SHP77 (cell line): ENCODE data around the gene C2orf92.
"Not testable (repeated sequence)": the region's sequence is repeated elsewhere in the genome, so short reads cannot be mapped to it uniquely, and the experiment has no call there.

Source experiments
- DNase-seq, 2 experiments: peaks; one replicate each; lab custom pipeline; 2025; lab: John Stamatoyannopoulos, UW

The C2orf92 gene

GRCh38 chr2:97693476-97693875 is 24.0 kb downstream of the C2orf92 start:
- DNase-seq, result no peak

DNA sequence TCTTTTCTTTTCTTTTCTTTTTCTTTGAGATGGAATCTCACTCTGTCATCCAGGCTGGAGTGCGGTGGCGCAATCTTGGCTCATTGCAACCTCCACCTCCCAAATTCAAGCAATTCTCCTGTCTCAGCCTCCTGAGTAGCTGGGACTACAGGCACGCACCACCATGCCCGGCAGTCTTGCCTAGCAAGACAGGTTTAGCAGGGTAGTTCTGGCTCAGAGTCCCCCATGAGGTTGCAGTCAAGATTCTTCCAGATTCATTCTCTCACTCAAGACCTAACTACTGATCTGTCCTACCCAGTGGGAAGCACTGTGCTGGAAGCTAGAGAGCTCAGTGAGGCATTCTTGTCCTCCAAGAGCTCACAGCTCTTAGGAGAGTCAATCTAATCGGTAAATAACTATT is 26.2 kb downstream of the C2orf92 start:
- no peak for DNase-seq

DNA sequence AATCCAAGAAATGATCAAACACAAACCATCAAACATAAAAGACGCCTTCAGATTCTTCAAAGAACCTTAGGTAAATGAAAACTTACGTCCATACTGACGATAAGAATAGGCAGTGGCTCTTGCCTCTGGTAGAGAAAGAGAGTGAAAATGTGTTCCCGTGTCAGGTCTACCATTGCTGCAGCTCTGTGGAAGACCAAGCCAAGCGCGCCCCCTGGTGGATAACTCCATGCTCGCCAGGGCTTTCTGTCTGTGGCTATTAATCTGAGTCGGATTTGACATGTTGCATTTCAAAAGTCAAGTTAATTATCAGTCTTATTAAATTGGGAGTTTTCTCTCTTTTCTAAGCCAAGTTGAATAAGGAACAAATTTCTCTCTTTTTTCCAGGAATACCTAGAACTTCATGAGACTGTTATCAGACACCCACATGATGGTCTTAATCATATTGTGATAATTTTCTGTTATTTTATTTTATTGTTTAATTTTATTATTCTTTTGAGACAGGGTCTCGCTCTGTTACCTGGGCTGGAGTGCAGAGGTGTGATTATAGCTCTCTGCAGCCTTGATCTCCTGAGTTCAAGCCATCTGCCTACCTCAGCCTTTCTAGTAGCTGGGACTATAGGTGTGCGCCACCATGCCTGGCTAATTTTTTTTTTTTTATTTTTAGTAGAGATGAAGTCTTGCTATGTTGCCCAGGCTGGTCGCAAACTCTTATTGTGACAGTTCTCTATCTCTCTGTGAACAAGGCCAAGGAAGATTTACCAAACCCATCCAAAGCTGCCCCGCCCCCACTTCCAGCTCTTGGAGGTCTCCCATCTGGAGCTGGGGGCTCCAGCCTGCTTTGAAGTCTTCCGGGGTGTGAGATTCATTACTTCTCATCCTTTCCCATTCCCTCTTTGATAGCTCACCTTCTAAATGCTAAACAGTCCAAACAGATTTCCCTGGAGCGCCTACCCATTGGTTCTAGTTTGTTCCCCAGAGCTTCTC is 28.0 kb downstream of the C2orf92 start:
- peak; percentile 46 to 72 for DNase-seq

GRCh38 chr2:97698530-97698929 is 29.0 kb downstream of the C2orf92 start:
- DNase-seq, result no peak

- DNase-seq, result peak; percentile 52 to 64
Measured at GRCh38 chr2:97699765-97700444, 30.4 kb downstream of the C2orf92 start.

GRCh38 chr2:97701186-97701585 is 31.7 kb downstream of the C2orf92 start:
- DNase-seq, result no peak

DNA sequence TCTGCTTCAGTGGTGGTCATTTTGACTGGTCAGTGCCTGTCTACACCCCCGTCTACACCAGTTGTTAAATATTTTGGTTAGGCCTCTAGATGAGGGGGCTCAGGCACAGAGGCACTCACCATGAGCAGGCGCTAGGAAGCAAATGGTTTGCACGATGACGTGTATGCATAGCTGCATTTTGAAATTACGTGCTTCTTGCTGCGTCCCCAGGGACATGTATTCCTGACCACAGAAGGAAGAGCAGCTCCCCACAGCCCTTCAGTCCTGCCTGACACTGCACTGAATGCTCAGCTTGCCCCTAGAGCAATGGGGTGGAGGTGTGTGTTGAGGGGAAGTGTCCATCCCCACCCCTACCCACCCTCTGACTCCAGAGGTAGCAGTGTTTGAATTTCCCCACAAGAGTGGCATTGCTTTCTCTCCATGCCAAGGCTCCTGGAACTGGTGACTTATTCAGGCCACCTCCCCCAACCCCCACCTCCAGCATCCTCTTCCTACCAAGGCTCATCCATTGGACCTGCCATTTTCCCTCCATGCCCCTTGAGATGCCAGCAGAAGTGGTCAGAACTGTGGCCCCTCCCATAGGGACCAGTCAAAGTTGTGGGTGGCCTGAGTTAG is 32.4 kb downstream of the C2orf92 start:
- DNase-seq, result no peak

- no peak for DNase-seq
Measured at GRCh38 chr2:97702731-97703470, 33.4 kb downstream of the C2orf92 start.

GRCh38 chr2:97703741-97704140 is 34.2 kb downstream of the C2orf92 start:
- DNase-seq, result no peak

DNA sequence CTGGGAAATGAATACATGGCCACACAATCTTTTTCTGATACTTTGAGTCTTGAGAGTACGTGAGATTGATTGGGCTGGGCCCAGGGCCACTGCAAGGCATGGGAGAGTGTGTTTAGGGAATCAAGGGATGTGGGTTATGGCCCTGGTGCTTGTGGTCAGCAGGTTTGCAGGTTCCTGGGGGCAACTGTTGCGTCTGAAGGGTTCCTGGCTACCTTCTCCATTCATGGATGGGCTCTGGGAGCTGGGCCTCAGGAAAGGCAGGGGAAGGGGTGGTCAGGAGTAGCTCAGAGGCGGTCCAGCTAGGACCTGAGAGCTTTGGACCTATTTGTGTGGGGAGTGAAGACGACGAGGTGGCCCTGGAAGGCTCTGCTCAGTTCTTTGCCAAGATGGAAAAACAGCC is 35.5 kb downstream of the C2orf92 start:
- no peak for DNase-seq

DNA sequence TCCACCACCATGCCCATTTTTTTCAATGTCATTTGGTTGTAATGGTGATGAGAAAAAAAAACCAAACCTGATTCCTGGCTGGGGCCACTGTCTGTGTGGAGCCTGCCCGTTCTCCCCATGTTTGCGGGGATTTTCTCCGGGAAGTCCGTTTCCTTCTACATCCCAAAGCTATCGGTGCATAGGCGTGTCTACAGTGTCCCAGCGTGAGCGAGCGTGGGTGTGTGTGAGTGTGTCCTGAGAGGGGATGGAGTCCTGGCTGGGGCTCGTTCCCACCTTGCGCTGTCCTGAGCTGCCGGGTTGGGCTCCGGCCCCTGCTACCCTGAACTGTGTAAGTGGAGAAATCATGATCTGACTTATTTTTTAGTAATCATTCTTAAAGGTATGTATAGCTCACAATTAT is 36.6 kb downstream of the C2orf92 start:
- no peak for DNase-seq

DNA sequence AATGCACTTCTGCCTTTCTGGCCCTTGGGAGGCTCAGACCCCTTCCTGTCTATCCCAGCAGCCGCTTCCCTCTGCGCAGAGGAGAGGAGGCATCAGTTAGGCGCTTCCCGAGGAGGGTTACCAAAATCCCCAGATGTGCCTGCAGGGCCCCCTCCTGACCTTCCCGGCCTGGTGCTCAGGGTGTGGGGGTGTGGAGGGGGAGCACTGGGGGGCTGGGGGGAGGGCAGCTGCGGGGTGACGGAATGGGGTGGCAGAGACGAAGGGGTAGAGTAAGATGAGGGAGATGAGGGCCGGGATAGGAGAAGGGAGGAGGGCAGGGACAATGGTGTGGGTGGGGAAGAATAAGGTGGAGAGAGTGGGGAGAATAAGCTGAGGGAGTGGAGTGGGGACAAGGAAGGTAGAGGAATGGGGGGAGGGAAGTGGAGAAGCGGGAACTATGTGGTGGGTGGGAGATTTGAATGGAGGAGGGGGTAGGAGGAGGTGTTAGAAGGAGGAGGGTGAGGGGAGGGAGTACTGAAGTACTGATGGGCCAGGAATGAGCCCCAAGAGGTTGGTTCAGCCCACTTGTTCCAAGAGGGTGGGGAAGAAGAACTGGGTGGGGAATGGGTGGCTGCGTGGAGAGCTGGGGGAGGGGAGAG is 37.3 kb downstream of the C2orf92 start:
- no peak for DNase-seq

DNA sequence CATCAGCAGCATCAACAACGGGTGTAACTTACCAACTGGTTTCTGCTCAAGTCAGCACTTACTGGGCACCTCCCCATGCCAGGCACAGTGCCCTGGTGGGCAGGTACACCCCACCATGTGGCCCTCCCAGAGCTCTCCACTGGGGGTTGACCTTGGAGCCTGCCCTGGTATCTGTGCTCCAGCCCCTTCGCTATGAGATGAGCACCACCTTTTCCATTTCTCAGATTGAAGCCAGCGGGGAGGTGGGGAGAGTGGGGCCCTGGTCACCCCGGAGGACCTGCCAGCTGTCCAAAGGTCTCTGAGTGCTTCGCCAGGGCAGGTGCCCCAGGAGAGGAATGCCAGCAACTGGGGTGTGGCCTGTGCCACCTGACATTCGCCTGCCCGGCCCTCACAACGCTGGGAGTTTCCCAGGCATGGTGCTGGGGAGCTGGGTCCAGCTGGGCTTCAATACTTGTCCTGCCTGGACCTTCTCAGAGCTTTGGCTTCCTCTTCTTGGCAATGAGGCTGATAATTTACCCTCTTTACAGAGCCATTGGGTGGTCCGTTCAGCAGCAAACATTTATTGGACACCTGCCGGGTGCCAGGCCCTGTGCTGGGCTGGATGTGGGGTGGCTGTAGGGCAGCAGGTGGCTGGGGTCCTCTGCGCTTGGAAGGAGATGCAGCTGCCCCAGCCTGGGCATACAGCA is 38.0 kb downstream of the C2orf92 start:
- DNase-seq, result no peak

DNA sequence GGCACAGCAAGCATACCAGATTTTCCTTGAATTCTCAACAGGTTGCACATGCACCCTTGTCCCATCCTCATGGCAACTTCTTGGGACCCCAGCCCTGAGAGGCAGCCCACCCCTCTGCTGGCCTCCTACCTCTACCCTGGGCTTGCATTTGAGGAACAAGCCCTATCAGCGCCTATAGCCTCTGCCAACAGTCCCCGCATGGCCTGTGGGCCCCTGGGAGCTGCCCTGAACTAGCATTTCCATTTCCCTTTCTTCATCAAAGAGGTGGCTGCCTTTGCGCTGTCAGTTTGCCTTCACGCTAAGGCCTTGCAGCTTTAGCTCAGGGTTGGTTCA is 38.5 kb downstream of the C2orf92 start:
- DNase-seq, result no peak

DNA sequence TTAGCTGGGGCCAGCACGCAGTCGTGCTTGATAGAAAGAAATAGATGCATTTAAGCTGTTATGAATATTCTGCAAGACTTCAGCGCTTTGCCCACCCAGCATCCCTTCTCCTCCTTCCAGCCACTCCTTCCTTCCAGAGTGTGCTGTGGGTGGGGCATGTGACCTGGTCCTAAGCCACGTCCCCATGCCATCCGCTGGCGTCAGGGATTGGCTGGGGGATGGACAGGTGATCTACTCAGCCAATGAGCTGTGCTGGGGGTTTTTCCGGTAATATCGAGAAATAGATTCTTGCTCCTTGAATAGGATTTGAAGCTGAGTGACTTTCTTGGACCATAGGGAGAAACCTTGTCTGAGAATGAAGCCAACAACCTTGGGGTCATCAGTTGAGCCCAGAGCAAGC is 39.1 kb downstream of the C2orf92 start:
- DNase-seq, result no peak

GRCh38 chr2:97711394-97711711 is 41.8 kb downstream of the C2orf92 start:
- DNase-seq, result no peak

DNA sequence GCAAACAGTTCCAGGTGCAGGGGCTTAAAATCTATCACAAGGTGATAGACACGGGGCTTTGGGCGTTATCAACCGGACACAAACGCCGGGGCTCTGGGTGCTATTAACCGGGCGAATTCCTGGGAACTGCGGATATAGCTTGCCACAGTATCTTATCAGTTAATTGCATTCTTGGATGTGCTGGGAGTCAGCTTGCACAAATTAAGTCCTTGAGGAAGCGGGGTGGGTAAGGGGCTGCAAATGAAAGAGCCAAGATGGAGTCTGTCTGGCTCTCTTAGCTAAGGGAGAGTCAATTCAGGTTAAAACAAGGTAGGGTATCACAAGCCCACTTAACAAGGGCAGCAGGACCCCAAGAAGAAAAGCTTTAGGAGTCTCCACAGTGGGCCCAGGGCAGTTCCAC is 42.7 kb downstream of the C2orf92 start:
- DNase-seq, result not testable (repeated sequence)

GRCh38 chr2:97712693-97713295 is 43.3 kb downstream of the C2orf92 start:
- no peak for DNase-seq

DNA sequence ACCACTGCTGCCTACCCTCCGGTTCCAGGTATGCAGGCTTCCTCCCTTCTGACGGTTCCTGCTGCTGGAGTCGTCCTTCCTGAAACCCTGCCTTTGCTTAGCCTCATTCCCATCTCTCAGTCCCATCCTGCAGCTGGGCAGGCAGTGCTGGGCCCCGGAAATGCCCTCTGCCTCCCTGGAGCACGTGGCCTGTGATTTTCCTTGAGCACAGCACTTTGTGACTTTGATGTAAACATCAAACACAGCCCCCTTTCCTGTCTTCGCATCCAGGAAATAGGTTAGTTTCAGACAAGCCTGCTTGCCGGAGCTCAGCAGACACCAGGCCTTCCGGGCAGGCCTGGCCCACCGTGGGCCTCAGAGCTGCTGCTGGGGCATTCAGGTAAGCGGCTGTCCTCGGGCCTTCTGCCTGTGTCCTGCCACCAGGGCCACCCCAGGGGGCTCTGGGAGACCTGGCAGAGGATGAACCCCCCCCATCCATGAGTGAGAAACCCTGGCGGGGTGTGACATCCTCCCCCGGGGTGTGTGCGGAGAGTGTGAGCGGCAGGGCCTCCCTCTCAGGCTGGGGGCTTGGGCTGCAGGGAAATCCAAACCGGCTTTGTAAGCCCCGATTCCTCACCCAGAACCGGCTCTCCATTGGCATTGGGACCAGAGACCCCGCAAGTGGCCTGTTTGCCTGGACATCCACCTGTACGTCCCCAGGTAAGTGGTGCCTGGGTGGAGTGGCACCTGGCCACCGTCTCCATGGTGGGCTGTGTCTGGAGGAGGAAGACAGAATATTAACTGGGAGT is 44.0 kb downstream of the C2orf92 start, which contains the start of gene ZAP70:
Gene ZAP70, plus strand, starts transcription at position 281 of the 788 bp plus-strand sequence. CDS start 10,461 bp downstream, outside the sequence.
- DNase-seq, result no peak
